ENCODE results near the gene ACTN1.

The ACTN1 gene

DNA sequence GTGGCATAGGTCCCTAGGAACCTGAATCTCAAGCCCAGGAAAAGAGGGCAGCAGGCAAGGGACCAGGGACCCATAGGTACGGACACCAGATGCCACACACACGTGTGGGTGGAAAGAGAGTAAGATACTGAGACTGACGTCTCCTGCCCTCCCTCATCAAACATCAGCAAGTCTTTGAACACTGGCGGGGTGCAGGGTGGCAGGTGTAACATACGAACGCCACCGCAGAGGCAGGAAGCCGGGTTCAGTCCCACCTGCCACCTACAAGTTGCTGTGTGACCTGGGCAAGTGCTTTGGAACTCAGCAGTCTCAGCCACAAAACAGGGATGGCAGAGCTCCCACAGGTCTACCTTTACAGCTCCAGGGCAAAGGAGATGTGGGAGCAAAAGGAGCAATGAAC is 11.1 kb downstream of the ACTN1 start:
- DNase-seq = no peak

DNA sequence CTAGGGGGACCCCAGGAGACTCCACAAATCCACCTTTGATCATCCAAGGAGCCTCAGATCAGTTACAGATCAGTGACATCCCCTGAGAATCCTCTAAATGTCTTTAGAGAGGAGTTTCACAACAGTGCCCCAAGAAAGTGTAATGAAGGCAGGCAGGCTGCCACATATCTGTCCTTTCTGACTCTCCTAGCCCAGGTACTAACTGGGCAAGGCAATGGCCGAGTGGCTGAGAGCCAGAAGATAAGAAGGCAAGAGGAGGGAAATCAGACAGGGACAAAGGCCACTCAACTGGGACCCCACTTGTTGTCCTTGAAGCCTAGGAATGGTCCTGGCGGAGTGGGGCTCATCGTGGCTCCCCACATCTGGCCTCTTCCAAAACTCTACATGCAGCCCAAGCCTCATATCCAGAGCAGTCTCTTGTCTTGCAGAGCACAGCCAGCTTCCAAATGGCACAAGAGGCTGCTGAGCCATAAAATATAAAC is 11.6 kb downstream of the ACTN1 start:
- DNase-seq = no peak

GRCh38 chr14:68966872-68967301 is 12.2 kb downstream of the ACTN1 start:
- DNase-seq = no peak

- DNase-seq = no peak
These were observed 13.8 kb downstream of the ACTN1 start for GRCh38 chr14:68965261-68965761.

- DNase-seq = no peak
These were observed 14.6 kb downstream of the ACTN1 start for GRCh38 chr14:68964300-68965093.

GRCh38 chr14:68962681-68963080 is 16.4 kb downstream of the ACTN1 start:
- DNase-seq = no peak

DNA sequence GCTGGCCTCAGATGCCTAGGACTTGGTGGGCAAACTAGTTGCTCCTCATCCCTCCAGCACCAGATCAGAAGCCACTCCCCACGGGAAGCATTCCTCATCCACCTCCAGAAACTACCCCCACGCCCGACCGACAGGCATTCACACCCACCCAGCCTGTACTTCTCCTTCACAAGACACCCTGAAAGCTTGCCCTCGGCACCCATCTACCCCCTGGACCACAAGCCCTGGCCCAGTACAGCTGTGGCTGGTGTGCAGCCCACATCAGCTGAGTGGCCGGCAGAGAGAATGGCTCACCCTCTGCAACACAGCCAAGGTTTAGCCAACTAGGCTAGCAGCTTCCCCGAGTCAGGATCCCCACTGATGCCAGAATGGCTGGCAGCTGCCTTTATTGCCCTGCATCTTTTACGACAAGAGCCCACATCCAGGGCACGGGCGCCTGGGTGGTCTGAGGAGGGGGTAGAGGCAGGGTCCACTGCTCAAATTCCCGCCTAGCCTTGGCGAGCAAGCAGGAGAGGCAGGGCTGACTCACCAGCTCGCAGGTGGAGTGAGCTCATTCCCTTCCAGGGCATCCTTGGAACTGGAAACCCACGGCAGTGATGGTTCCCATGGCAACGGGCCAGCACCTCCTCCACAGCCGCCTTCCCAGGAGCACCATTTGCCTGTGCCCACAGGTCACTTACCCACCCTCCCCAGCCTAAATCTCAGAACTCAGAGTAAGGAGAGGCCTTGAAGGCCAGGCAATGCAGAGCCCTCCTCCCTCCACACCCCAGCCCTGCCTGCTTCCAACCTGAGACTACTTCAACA is 17.1 kb downstream of the ACTN1 start:
- peak in 1 of 2 experiments; percentile 15 for DNase-seq

DNA sequence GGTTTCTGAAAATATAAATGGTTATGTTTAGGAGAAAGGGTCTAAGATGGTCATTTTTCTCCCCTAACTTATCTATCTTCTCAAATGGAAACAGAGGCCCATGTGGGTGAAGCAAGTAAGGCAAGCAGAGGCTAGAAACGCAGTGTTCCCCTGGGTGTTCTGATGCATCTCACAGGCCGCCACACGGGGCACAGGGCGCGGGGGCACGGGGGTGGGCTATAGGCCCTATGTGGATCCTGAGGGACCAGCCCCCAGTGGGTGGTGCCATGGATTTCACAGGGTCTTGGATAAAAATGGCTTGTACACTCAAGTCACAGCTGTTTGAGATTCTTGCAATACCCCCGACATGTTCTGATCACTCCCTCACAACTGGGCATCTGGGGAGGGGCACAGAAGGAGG is 17.7 kb downstream of the ACTN1 start:
- no peak for DNase-seq

- DNase-seq = no peak
These were observed 19.0 kb downstream of the ACTN1 start for GRCh38 chr14:68960123-68960522.

GRCh38 chr14:68959035-68959434 is 20.1 kb downstream of the ACTN1 start:
- no peak for DNase-seq

GRCh38 chr14:68958553-68958952 is 20.5 kb downstream of the ACTN1 start:
- no peak for DNase-seq

DNA sequence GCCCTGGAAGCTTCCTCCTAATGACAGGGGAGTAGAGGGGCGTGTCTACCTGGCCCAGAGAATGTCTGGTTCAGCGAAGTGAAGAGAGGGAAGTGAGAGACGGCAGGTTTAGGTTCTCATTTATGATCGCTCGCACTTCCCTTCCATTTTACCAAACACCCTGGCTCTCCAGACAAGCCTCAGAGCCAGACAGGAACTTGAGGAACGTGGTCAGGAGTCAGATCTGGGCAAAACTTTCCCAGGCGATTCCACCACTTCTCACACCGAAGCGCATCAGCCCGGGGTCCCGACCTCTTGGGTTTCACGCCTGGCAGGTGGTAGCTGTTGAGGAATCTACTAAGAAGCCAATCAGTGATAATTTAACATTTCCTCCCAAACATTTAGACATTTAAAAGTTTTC is 21.3 kb downstream of the ACTN1 start:
- no peak for DNase-seq

DNA sequence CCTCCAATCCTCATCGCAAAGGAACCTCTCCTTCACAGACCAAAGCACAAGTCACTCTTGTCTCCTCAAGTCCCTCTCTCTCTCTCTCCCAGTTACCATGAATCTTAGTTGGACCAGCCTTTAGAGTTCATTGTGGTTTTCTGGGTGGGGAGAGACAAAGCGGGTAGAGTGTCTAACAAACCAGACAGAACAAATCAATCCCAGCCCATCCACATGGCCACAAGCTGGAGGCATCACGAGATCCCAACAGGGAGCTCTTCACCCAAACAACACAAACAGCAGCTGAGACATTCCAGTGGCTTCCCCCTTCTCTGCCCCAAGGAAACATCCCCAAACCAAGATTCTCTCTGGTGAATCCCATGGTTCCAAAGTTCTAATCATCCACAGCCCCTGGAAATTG is 22.4 kb downstream of the ACTN1 start:
- no peak for DNase-seq

DNA sequence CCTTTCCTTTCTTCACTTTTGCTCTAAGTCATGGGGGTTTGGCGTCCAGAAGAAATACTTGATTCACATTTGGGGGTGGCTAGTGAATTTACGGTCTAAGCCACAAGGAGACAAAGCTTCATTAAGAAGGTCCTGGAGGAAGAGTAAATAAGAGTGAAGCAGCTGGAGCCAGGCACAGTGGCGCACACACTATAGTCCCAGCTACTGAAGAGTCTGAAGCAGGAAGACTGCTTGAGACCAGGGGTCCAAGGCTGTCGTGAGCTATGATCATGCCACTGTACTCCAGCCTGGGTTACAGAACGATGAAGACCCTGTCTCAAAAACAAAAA is 23.3 kb downstream of the ACTN1 start:
- no peak for DNase-seq

DNA sequence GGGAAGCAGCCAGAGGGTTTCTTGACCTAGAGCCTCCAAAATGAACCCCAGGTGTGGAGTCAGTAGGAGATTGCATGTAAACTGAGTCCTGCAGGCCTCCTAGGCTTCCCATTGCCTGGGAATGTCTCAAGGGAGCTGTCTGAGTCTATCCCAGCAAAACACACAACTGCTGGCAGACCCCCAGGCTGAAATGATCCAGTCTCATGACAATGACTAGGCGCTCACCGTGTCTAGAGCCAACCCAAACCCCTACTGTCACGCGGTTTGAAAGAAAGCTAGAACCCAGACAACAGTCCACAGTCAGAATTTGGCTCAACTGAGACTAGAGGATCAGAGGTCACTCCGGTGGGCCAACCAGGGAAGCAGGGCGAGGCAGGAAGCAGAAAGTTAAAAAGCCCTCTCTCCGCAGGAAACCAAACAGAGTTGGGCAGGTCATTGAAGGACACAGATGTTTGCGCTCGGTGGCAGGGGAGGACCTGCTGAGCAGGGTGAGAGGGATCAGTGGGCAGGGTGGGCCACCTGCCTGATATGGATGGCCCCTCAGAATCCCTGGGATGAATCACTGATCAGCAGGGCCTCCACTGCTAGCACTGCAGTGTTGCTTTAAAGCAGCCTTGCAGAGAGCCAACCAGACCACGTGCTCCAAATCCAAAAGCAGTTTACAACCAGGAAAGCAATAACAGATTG is 23.8 kb downstream of the ACTN1 start:
- no peak for DNase-seq

DNA sequence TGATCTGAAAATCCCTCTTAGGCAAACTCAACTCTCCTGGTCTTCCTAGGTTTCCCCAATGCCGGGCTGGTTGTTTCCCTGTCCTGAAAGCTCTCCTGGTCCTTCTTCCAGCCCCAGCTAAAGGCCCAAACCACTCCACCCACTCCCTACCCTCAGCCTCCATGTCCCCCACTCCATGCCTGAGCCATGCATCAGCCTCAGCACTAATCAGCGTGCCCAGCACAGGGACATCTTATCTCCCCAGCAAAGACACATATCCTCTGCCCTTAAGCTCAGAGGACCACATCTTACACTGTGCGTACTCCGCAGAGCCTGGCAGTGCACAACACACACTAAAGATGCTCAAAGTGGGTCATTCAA is 25.9 kb downstream of the ACTN1 start:
- no peak for DNase-seq

DNA sequence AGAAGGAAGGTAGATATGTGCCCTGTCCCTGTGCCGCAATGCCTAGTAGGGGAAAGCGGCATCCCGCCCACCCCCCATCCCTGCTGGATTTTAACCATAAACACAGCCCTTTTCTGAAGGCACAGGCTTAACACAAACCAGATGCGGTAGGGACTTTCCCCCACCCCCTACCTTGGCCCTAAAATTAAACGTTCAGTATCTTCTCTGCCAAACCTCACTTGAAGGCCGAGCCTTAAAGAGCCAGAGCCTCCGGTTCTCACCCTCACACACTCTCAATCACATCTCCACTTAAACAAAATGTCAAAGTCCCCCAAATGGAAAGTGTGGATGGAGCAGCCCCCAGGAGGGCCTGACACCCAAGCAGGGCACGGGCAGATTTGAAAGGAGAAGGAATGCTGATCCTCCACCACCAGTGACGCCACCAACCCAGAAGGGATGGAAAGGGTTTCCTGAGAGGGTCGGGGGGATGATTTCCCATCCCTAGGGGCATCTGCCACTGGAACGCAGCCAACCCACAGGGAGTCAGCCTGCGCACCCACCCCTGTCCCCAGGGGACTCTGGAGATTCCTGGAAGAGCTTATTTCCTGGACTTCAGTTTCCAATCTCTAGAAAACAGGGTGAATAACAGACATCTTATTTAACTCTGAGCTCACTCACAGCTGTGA is 26.4 kb downstream of the ACTN1 start:
- DNase-seq = no peak

DNA sequence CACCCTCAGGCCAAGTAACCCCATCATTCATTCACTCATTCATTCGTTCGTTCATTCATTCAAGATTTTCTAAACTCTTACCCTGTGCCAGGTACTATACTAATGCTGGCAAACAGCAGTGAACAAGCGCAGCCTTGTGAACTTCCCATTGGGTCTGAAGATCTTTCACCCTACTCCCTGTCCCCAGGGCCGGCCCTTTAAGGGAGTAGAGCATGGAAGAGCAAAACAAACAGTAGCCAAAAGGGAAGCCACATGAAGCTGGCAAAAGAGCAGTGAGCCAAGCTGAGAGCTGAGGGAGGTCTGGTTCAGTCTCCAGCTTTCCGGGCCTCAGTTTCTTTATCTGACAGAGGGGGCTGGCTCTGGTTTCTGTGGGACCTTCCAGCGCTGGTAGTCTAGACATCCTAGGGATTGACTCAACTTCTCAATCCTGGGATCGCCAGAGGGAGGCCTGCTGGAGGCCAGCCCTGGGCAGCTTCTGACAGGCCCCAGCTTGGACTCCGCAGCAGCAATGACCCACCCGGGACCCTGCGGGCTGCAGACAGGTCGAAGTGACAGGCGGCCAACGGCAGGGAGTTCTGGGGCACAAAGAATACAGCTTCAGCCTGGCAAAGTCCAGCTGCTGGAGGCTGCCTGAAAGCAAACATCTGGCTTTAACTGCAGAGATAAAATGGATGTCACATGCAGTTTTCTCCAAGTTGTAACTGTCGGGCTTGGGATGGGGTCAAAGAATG is 27.1 kb downstream of the ACTN1 start:
- DNase-seq = no peak

- DNase-seq = no peak
These were observed 27.9 kb downstream of the ACTN1 start for GRCh38 chr14:68951035-68951797.

- DNase-seq = no peak
These were observed 29.0 kb downstream of the ACTN1 start for GRCh38 chr14:68950111-68950510.

DNA sequence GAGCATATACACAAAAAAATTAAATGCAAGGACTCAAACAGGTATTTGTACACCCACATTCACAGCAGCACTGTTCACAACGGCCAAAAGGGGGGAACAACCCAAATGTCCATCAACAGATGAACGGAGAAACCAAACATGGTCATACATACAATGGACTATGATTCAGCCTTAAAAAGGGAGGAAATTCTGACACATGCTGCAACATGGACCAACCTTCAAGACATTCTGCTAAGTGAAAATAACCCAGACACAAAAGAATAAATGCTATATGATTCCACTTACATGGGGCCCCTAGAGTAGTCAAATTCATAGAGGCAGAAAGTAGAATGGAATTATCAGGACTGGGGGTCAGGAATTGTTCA is 29.5 kb downstream of the ACTN1 start:
- DNase-seq = no peak

All from NCI-H2081 (cell line).